ENCODE data around the gene CD2AP. TPM values are rescaled to one million over a fixed set of nuclear protein-coding genes. Genes with fewer than 3 reads are reported as not detected.

Gene CD2AP
- total and polyA plus RNA-seq, 2 of the 8 experiments (the other 6 are each of a cell fraction or from before 2014, with no cell fraction given): 8.6 to 75.6 TPM

GRCh38 chr6:47502920-47503319, 25.3 kb downstream of the CD2AP start (continued):
- TF ChIP-seq CHD7 (IDR thresholded peaks at IDR 0.05; ENCODE audit: insufficient replicate concordance, low read length) (no peak), E2F6 (IDR thresholded peaks at IDR 0.05) (no peak), SP1 (IDR thresholded peaks at IDR 0.05; ENCODE audit: low read depth, low read length) (no peak), RBBP5 (IDR thresholded peaks at IDR 0.05; ENCODE audit: borderline replicate concordance, low read depth, low read length) (no peak)
